ENCODE measurements around the gene KDM4F.
A peak's percentile ranks its signal among the peaks of the same experiment; 100 is the strongest.

The KDM4F gene

DNA sequence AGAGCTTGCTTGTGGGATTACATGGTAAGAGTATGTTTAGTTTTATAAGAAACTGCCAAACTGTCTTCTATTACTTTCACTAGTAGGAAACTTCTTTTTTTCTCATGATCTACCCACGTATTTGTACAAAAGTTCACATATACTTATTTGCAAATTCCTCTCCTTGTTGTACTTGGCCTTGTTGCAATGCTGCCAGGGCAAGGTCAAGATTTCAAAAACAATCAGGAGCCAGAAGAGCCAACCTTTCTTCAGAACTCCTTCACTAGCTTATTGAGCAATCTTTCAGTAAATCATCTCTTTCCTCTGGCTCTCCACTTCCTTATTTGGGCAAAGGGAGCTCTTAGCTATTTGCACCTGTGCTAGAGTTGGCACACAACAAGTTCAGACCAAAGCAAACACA lies 27.2 kb downstream of the KDM4F start:
- ATAC-seq (ENCODE audit: low read depth) (peak; percentile 79), DNase-seq (ENCODE audit: low spot score) (no peak)
- Histone ChIP-seq H3K27ac (ENCODE audit: poor library complexity, severe bottlenecking) (peak overlapping the region; percentile 38), H3K36me3 (ENCODE audit: low read depth) (no peaks in the 10 kb centered on the region; the same call in 1 of the 2 replicates), H3K9me3 (ENCODE audit: severe bottlenecking) (no peaks in the 10 kb centered on the region), H3K27me3 (ENCODE audit: insufficient read depth, poor library complexity, severe bottlenecking) (no peaks in the 10 kb centered on the region), H3K4me1 (ENCODE audit: insufficient read depth, poor library complexity, severe bottlenecking) (peaks cover 17% of the 10 kb centered on the region), H3K4me3 (ENCODE audit: severe bottlenecking) (no peak overlapping the region)
- TF ChIP-seq, protein P1, sequence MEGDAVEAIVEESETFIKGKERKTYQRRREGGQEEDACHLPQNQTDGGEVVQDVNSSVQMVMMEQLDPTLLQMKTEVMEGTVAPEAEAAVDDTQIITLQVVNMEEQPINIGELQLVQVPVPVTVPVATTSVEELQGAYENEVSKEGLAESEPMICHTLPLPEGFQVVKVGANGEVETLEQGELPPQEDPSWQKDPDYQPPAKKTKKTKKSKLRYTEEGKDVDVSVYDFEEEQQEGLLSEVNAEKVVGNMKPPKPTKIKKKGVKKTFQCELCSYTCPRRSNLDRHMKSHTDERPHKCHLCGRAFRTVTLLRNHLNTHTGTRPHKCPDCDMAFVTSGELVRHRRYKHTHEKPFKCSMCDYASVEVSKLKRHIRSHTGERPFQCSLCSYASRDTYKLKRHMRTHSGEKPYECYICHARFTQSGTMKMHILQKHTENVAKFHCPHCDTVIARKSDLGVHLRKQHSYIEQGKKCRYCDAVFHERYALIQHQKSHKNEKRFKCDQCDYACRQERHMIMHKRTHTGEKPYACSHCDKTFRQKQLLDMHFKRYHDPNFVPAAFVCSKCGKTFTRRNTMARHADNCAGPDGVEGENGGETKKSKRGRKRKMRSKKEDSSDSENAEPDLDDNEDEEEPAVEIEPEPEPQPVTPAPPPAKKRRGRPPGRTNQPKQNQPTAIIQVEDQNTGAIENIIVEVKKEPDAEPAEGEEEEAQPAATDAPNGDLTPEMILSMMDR (IDR thresholded peaks at IDR 0.05; ENCODE audit: poor library complexity, severe bottlenecking): no peak

GRCh38 chr11:95076981-95077380 lies 27.8 kb downstream of the KDM4F start:
- Histone ChIP-seq H3K27ac (ENCODE audit: poor library complexity, severe bottlenecking) (no peak overlapping the region), H3K4me1 (ENCODE audit: insufficient read depth, poor library complexity, severe bottlenecking) (peaks cover 18% of the 10 kb centered on the region), H3K36me3 (ENCODE audit: low read depth) (no peaks in the 10 kb centered on the region), H3K27me3 (ENCODE audit: insufficient read depth, poor library complexity, severe bottlenecking) (no peaks in the 10 kb centered on the region), H3K4me3 (ENCODE audit: severe bottlenecking) (no peak overlapping the region), H3K9me3 (ENCODE audit: severe bottlenecking) (no peaks in the 10 kb centered on the region)
- TF ChIP-seq, protein P1 (IDR thresholded peaks at IDR 0.05; ENCODE audit: poor library complexity, severe bottlenecking): no peak
- DNase-seq (ENCODE audit: low spot score) (no peak), ATAC-seq (ENCODE audit: low read depth) (no peak)

GRCh38 chr11:95078526-95078925 lies 29.3 kb downstream of the KDM4F start:
- TF ChIP-seq, protein P1 (IDR thresholded peaks at IDR 0.05; ENCODE audit: poor library complexity, severe bottlenecking): no peak
- Histone ChIP-seq H3K36me3 (ENCODE audit: low read depth) (no peaks in the 10 kb centered on the region), H3K4me1 (ENCODE audit: insufficient read depth, poor library complexity, severe bottlenecking) (peaks cover 18% of the 10 kb centered on the region), H3K27ac (ENCODE audit: poor library complexity, severe bottlenecking) (no peak overlapping the region), H3K9me3 (ENCODE audit: severe bottlenecking) (no peaks in the 10 kb centered on the region), H3K4me3 (ENCODE audit: severe bottlenecking) (no peak overlapping the region), H3K27me3 (ENCODE audit: insufficient read depth, poor library complexity, severe bottlenecking) (no peaks in the 10 kb centered on the region)
- peak; percentile 37; the same call in 2 of the 3 replicates for ATAC-seq (ENCODE audit: low read depth)
- DNase-seq (ENCODE audit: low spot score): no peak

- TF ChIP-seq, protein P1 (IDR thresholded peaks at IDR 0.05; ENCODE audit: poor library complexity, severe bottlenecking): no peak
- Histone ChIP-seq H3K4me1 (ENCODE audit: insufficient read depth, poor library complexity, severe bottlenecking) (peaks cover 23% of the 10 kb centered on the region), H3K9me3 (ENCODE audit: severe bottlenecking) (no peaks in the 10 kb centered on the region), H3K36me3 (ENCODE audit: low read depth) (no peaks in the 10 kb centered on the region), H3K27me3 (ENCODE audit: insufficient read depth, poor library complexity, severe bottlenecking) (no peaks in the 10 kb centered on the region), H3K27ac (ENCODE audit: poor library complexity, severe bottlenecking) (no peak overlapping the region), H3K4me3 (ENCODE audit: severe bottlenecking) (no peak overlapping the region)
- ATAC-seq (ENCODE audit: low read depth): no peak
- DNase-seq (ENCODE audit: low spot score): no peak
Observed at GRCh38 chr11:95081010-95081409, 31.8 kb downstream of the KDM4F start.

DNA sequence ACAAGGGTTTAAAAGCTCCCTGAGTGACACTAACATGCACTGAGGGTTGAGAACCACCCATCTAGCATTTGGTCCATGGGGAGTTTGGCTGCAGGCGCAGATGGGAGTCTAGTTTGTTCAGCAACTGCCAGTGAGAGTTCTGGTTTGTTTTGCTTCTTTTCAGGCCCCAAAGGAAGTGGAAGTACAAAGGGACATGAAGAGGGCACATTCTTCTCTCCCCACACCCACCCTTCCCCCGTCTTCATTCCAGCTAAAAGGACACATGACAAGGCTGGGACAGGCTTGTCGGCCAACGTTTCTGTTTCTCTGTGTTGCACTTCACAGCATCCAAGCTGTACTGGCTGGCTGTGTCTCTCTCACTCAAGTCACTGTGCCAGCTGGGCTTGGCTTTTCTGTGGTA lies 32.2 kb downstream of the KDM4F start:
- no peak overlapping the region for H3K27ac ChIP-seq (ENCODE audit: poor library complexity, severe bottlenecking)
- H3K4me1 ChIP-seq (ENCODE audit: insufficient read depth, poor library complexity, severe bottlenecking): peaks cover 19% of the 10 kb centered on the region
- H3K9me3 ChIP-seq (ENCODE audit: severe bottlenecking): no peaks in the 10 kb centered on the region
- no peaks in the 10 kb centered on the region for H3K27me3 ChIP-seq (ENCODE audit: insufficient read depth, poor library complexity, severe bottlenecking)
- TF ChIP-seq, protein P1 (IDR thresholded peaks at IDR 0.05; ENCODE audit: poor library complexity, severe bottlenecking): no peak
- H3K36me3 ChIP-seq (ENCODE audit: low read depth): no peaks in the 10 kb centered on the region
- ATAC-seq (ENCODE audit: low read depth): no peak
- DNase-seq (ENCODE audit: low spot score): no peak
- no peak overlapping the region for H3K4me3 ChIP-seq (ENCODE audit: severe bottlenecking)
